AG09309 (cell line): ENCODE measurements around the gene CDH4.
A peak's percentile ranks its signal among the peaks of the same experiment; 100 is the strongest.

Source experiments
- DNase-seq: peaks from one replicate; pipeline ENCODE4 v3.0.0-alpha.2; 2010; ENCODE audit warnings: low read depth
- H3K4me3 ChIP-seq: 2 replicates; pipeline ENCODE4 v1.5.1; 2011; ENCODE audit warnings: mild to moderate bottlenecking, low read depth, low read length, moderate library complexity; ENCODE audit not compliant: control insufficient read depth
- CTCF ChIP-seq: IDR thresholded peaks from 2 replicates; pipeline ENCODE4 v1.5.1; 2011; ENCODE audit warnings: mild to moderate bottlenecking, low read depth, low read length, inconsistent platforms; ENCODE audit not compliant: insufficient read depth, control insufficient read depth; ENCODE audit errors: missing control alignments

CDH4 gene

DNA sequence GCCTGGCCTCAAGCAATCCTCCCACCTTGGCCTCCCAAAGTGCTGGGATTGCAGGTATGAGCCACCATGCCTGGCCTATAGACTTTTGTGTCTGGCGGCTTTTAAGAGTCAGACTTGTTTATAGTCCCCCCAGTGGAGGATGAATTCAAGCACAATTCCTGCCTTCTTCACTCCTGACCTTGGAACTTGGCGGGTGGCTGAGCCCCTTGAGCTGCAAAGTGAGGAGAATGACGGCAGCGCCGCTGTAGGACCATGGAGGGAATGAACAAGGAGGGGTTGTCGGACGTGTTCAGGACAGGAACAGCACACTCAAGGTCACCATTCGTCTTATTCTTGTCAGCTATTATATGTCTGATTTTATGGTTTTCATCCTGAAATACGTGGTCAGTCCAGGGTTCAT lies 265.4 kb downstream of the CDH4 start:
- no peak for TF ChIP-seq CTCF
- no peak overlapping the region for H3K4me3 ChIP-seq
- no peak for DNase-seq

DNA sequence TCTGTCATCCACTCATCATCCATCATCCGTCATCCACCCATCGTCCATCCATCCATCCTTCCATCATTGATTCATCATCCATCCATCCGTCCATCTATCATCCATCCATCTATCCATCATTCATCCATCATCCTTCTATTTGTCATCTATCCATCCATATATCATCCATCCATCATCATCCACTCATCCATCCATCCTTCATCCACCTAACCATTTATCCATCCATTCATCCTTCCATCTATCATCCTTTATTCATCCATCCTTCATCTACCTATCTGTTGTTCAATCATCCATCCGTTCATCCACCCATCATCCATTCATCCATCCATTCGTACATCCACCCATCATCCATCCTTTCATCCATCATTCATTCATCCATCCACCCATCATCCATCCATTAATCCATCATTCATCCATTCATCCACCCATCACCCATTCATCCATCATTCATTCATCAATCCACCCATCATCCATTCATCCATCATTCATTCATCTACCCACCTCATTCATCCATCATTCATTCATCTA lies 266.4 kb downstream of the CDH4 start:
- no peak overlapping the region for H3K4me3 ChIP-seq
- no peak for TF ChIP-seq CTCF
- no peak for DNase-seq

GRCh38 chr20:61519488-61519887 lies 267.4 kb downstream of the CDH4 start:
- no peak for TF ChIP-seq CTCF
- DNase-seq: no peak
- H3K4me3 ChIP-seq: no peak overlapping the region

DNA sequence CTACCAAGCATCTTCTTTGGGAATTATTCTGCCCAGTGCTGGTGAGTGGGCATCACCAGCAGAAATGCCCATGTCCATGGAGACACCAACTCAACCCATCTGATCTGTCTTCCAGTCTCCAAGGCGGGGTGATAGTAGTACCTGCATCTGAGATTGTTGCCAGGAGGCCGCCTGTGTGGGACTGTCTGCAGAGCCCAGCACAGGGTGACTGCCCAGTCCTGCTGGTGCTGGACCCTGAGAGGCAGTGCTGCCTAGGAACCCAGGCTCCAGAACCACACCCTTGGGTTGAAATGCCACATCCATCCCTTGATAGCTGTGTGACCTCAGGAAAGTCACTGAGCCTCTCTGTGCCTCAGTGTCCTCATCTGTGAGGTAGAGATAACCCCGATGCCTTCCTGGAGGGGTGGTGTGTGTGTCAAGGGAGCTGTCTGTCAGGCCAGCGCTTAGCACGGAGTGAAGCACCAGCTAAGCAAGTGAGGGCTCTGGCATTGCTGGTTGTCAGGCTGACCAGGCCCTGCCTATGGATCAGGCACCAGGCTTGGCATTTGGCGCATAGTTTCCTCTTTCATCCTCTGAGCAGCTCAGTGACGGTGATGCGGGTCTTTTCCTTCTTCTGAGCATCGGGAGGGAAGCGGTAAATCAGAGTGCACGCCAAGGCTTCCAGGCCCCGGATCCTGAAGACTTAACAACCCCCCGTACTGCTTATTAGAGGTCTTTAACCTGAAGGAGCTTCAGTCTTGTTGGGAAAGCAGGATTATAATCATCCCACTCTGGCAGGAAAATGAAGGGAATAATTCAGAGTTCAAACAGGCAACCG lies 268.2 kb downstream of the CDH4 start:
- TF ChIP-seq CTCF: no peak
- DNase-seq: no peak
- no peak overlapping the region for H3K4me3 ChIP-seq

DNA sequence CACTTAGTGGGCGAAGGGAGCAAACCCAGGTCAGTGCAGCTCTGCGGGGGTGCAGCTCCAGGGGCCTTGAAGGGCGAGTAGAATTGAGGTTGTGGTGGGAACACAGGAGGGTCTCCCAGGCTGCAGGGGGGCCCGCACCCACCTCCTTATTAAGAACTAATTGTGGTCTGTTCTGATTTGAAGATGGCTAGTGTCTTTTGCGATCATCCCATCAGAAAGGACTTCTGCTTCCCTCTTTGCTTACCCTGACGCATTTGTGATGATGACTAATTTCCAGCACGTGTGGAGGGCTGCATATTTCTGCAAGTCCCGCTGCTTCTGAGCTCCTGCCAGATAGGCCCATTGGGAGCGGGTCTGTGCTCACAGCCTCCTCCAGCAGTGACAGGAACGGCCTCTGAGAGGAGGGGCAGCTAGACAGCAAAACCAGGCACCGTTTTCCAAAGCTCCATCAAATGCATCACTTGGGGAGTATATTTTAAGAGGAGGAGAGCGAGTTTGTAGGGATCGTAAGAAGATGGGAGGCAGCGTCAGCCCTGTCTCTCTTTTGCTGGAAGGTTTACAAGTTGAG lies 268.9 kb downstream of the CDH4 start:
- TF ChIP-seq CTCF: no peak
- peak; percentile 13 for DNase-seq
- H3K4me3 ChIP-seq: no peak overlapping the region

GRCh38 chr20:61521687-61522420 lies 269.8 kb downstream of the CDH4 start:
- TF ChIP-seq CTCF: no peak
- H3K4me3 ChIP-seq: no peak overlapping the region
- no peak for DNase-seq
